WTC11 (cell line): ENCODE measurements around the gene ISCU.

Experiments
- ATF3 ChIP-seq: sonication (generic); formaldehyde crosslinking; conservative IDR thresholded peaks from 2 replicates; pipeline ENCODE4 v1.8.1; 2022; ENCODE audit warnings: mild to moderate bottlenecking, missing genetic modification reagents
- ELF4 ChIP-seq: sonication (generic); formaldehyde crosslinking; IDR thresholded peaks from 2 replicates; pipeline ENCODE4 v1.8.1; 2022; ENCODE audit warnings: low read depth, mild to moderate bottlenecking, moderate library complexity, missing genetic modification reagents
- ETV6 ChIP-seq: sonication (generic); formaldehyde crosslinking; IDR thresholded peaks from 2 replicates; pipeline ENCODE4 v1.8.1; 2022; ENCODE audit warnings: mild to moderate bottlenecking, missing genetic modification reagents
- FOXJ3 ChIP-seq: sonication (generic); formaldehyde crosslinking; IDR thresholded peaks from 2 replicates; pipeline ENCODE4 v1.9.0; 2021; ENCODE audit warnings: missing genetic modification reagents, mild to moderate bottlenecking, borderline replicate concordance
- HMGXB4 ChIP-seq: sonication (generic); formaldehyde crosslinking; IDR thresholded peaks from 2 replicates; pipeline ENCODE4 v1.8.1; 2023; ENCODE audit warnings: mild to moderate bottlenecking, moderate library complexity, missing genetic modification reagents
- IRF2 ChIP-seq: sonication (generic); formaldehyde crosslinking; IDR thresholded peaks from 2 replicates; pipeline ENCODE4 v1.8.0; 2022; ENCODE audit warnings: low read depth, missing genetic modification reagents, borderline replicate concordance
- NFYB ChIP-seq: sonication (generic); formaldehyde crosslinking; conservative IDR thresholded peaks from 2 replicates; pipeline ENCODE4 v1.8.0; 2022; ENCODE audit warnings: low read depth, missing genetic modification reagents
- NR2C2 ChIP-seq: sonication (generic); formaldehyde crosslinking; IDR thresholded peaks from 2 replicates; pipeline ENCODE4 v1.8.0; 2022; ENCODE audit warnings: mild to moderate bottlenecking, missing genetic modification reagents
- ZBTB21 ChIP-seq: sonication (generic); formaldehyde crosslinking; IDR thresholded peaks from 2 replicates; pipeline ENCODE4 v1.8.1; 2023; ENCODE audit warnings: mild to moderate bottlenecking, missing genetic modification reagents, borderline replicate concordance
- ZNF416 ChIP-seq: fragments of 250-450 bp; sonication (Bioruptor Pico); IDR thresholded peaks from 2 replicates; pipeline ENCODE4 v1.9.0; 2021; ENCODE audit warnings: mild to moderate bottlenecking, inconsistent platforms
- TF ChIP-seq, protein P1 (sequence below): fragments of 200-600 bp; IDR thresholded peaks from 2 replicates; pipeline ENCODE4 v1.8.0; 2022; ENCODE audit warnings: antibody characterized with exemption
- TF ChIP-seq, protein P2 (sequence below): sonication (generic); formaldehyde crosslinking; IDR thresholded peaks from 2 replicates; pipeline ENCODE4 v1.8.1; 2023; ENCODE audit warnings: mild to moderate bottlenecking, missing genetic modification reagents, moderate library complexity
- TF ChIP-seq, protein P3 (sequence below): sonication (generic); formaldehyde crosslinking; conservative IDR thresholded peaks from 2 replicates; pipeline ENCODE4 v1.8.1; 2023; ENCODE audit warnings: mild to moderate bottlenecking, low read depth, missing genetic modification reagents, moderate library complexity

DNA sequence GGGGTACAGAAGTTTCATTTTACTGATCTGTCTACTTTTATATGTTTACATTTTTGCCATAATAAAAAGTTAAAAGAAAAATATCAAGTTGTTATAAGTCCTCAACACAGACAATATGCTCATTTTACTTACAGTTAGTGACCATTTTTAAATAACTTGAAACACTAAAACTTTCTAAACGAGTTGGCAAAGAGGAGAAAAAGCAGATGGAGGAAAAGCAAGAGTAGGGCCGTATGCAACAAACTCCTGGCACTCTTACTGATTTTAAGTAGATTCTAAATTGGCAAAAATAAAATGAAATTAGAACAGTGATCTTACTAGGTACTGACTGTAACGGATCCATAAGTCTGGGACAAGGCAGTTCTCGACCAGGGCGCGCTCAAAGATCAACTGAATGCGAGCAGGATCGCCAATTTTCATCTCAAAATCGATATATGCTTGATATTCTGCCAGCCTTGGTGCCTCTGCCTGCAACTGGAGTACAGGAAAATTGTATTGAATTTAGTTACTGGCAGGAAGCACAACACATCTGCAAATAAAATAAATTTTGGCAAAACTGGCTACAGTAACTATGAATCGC lies 23.7 kb upstream of the ISCU start:
- no peak for TF ChIP-seq ELF4
- TF ChIP-seq NFYB (CRISPR knock-in tag) = no peak
- TF ChIP-seq, protein P1, sequence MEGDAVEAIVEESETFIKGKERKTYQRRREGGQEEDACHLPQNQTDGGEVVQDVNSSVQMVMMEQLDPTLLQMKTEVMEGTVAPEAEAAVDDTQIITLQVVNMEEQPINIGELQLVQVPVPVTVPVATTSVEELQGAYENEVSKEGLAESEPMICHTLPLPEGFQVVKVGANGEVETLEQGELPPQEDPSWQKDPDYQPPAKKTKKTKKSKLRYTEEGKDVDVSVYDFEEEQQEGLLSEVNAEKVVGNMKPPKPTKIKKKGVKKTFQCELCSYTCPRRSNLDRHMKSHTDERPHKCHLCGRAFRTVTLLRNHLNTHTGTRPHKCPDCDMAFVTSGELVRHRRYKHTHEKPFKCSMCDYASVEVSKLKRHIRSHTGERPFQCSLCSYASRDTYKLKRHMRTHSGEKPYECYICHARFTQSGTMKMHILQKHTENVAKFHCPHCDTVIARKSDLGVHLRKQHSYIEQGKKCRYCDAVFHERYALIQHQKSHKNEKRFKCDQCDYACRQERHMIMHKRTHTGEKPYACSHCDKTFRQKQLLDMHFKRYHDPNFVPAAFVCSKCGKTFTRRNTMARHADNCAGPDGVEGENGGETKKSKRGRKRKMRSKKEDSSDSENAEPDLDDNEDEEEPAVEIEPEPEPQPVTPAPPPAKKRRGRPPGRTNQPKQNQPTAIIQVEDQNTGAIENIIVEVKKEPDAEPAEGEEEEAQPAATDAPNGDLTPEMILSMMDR = no peak
- no peak for TF ChIP-seq FOXJ3
- no peak for TF ChIP-seq HMGXB4 (CRISPR knock-in tag)
- TF ChIP-seq, protein P2, sequence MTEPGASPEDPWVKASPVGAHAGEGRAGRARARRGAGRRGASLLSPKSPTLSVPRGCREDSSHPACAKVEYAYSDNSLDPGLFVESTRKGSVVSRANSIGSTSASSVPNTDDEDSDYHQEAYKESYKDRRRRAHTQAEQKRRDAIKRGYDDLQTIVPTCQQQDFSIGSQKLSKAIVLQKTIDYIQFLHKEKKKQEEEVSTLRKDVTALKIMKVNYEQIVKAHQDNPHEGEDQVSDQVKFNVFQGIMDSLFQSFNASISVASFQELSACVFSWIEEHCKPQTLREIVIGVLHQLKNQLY (CRISPR knock-in tag) = no peak
- no peak for TF ChIP-seq ATF3 (CRISPR knock-in tag)
- TF ChIP-seq IRF2 (CRISPR knock-in tag) = no peak
- no peak for TF ChIP-seq ZNF416 (CRISPR knock-in tag)
- TF ChIP-seq, protein P3, sequence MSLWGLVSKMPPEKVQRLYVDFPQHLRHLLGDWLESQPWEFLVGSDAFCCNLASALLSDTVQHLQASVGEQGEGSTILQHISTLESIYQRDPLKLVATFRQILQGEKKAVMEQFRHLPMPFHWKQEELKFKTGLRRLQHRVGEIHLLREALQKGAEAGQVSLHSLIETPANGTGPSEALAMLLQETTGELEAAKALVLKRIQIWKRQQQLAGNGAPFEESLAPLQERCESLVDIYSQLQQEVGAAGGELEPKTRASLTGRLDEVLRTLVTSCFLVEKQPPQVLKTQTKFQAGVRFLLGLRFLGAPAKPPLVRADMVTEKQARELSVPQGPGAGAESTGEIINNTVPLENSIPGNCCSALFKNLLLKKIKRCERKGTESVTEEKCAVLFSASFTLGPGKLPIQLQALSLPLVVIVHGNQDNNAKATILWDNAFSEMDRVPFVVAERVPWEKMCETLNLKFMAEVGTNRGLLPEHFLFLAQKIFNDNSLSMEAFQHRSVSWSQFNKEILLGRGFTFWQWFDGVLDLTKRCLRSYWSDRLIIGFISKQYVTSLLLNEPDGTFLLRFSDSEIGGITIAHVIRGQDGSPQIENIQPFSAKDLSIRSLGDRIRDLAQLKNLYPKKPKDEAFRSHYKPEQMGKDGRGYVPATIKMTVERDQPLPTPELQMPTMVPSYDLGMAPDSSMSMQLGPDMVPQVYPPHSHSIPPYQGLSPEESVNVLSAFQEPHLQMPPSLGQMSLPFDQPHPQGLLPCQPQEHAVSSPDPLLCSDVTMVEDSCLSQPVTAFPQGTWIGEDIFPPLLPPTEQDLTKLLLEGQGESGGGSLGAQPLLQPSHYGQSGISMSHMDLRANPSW = no peak
- TF ChIP-seq ETV6 = no peak
- TF ChIP-seq ZBTB21 = no peak
- TF ChIP-seq NR2C2 (CRISPR knock-in tag) = no peak
